ENCODE results near the gene BLMH.

- TF ChIP-seq CTCF (IDR thresholded peaks at IDR 0.05) (no peak), POLR2AphosphoS5 (IDR thresholded peaks at IDR 0.05) (no peak), POLR2A (IDR thresholded peaks at IDR 0.05) (no peak)
Observed at GRCh38 chr17:30225919-30226553, 65.7 kb downstream of the BLMH start.

Measured in suprapubic skin (tissue), 4 donors.